PC-3 (cell line): ENCODE data around the gene TRIM71. TPM values are rescaled to one million over a fixed set of nuclear protein-coding genes. Genes with fewer than 3 reads are reported as not detected.
"Not testable (repeated sequence)": the region's sequence is repeated elsewhere in the genome, so short reads cannot be mapped to it uniquely, and the experiment has no call there.

Experiments used
- ATAC-seq: fragments of 200-7000 bp; cut with Tn5 transposase; 2 replicates; pipeline ENCODE4 v1.9.1; 2020; ENCODE audit warnings: mild to moderate bottlenecking, moderate library complexity
- BruUV-seq: library from RNA; stranded (reverse); fragments of 400-500 nt; replicated peaks from 2 replicates; lab custom pipeline; 2021; lab: Mats Ljungman, UMichigan
- CTCF ChIA-PET: fragments of 300-600 bp; sonication (Branson Sonifier 250); formaldehyde crosslinking; loops from one replicate; lab custom pipeline; 2022; ENCODE audit warnings: antibody characterized with exemption; lab: Charles Lee
- POLR2A ChIA-PET: fragments of 300-600 bp; sonication (Branson Sonifier 250); formaldehyde crosslinking; loops from one replicate; lab custom pipeline; 2022; ENCODE audit warnings: antibody characterized with exemption; ENCODE audit not compliant: unreplicated experiment; lab: Charles Lee
- DNase-seq: peaks from one replicate; pipeline ENCODE4 v3.0.0-alpha.2; 2015
- H2AFZ ChIP-seq: fragments of 300-600 bp; sonication (generic); 2 replicates; pipeline ENCODE4 v1.6.0; 2016; ENCODE audit warnings: antibody characterized with exemption, low read length
- H3F3A ChIP-seq: fragments of 300-600 bp; sonication (generic); one replicate; pipeline ENCODE4 v1.6.0; 2017; ENCODE audit warnings: antibody characterized with exemption, low read length, control low read depth, mild to moderate bottlenecking; ENCODE audit not compliant: unreplicated experiment
- H3K27ac ChIP-seq: fragments of 300-600 bp; sonication (generic); 2 replicates; pipeline ENCODE4 v1.5.1; 2016; ENCODE audit warnings: mild to moderate bottlenecking, low read length
- H3K27me3 ChIP-seq: fragments of 300-600 bp; sonication (generic); 2 replicates; pipeline ENCODE4 v1.6.1; 2016; ENCODE audit warnings: low read length, mixed read lengths
- H3K36me3 ChIP-seq: fragments of 300-600 bp; sonication (generic); 2 replicates; pipeline ENCODE4 v1.6.1; 2016; ENCODE audit warnings: low read depth, mixed run types, low read length, mixed read lengths
- H3K4me1 ChIP-seq: fragments of 300-600 bp; sonication (generic); 2 replicates; pipeline ENCODE4 v1.5.1; 2016; ENCODE audit warnings: low read length; ENCODE audit not compliant: insufficient read depth
- H3K4me2 ChIP-seq: fragments of 300-600 bp; sonication (generic); 2 replicates; pipeline ENCODE4 v1.6.0; 2016; ENCODE audit warnings: low read length
- H3K4me3 ChIP-seq: fragments of 300-600 bp; sonication (generic); 2 replicates; pipeline ENCODE4 v1.5.1; 2016; ENCODE audit warnings: mild to moderate bottlenecking, low read length, mixed read lengths
- H3K79me2 ChIP-seq: fragments of 300-600 bp; sonication (generic); 2 replicates; pipeline ENCODE4 v1.6.1; 2017; ENCODE audit warnings: low read length, mixed read lengths
- H3K9ac ChIP-seq: fragments of 300-600 bp; sonication (generic); 2 replicates; pipeline ENCODE4 v1.6.0; 2016; ENCODE audit warnings: mild to moderate bottlenecking, low read length
- H3K9me2 ChIP-seq: fragments of 300-600 bp; sonication (generic); replicated peaks from 2 replicates; pipeline ENCODE4 v1.6.1; 2016; ENCODE audit warnings: mixed run types, low read length, mixed read lengths
- H3K9me3 ChIP-seq: fragments of 300-600 bp; sonication (generic); 2 replicates; pipeline ENCODE4 v1.6.1; 2016; ENCODE audit warnings: low read length, mixed read lengths
- H4K20me1 ChIP-seq: fragments of 300-600 bp; sonication (generic); 2 replicates; pipeline ENCODE4 v1.6.1; 2016; ENCODE audit warnings: low read length, mixed read lengths
- EZH2 ChIP-seq: fragments of 300-600 bp; sonication (generic); IDR thresholded peaks from one replicate; pipeline ENCODE4 v1.6.1; 2017; ENCODE audit warnings: antibody characterized with exemption, mild to moderate bottlenecking, low read length; ENCODE audit not compliant: unreplicated experiment
- EZH2phosphoT487 ChIP-seq: fragments of 300-600 bp; sonication (generic); IDR thresholded peaks from 2 replicates; pipeline ENCODE4 v1.6.1; 2018; ENCODE audit warnings: mild to moderate bottlenecking, antibody characterized with exemption, low read length, borderline replicate concordance
- intact Hi-C: fragments of 100-400 bp; cut with micrococcal nuclease; formaldehyde crosslinking; loops from 2 replicates; pipeline ENCODE4 v1.9.0; 2023
- total RNA-seq: library from RNA; depleted of rRNA; stranded (reverse); fragments of >200 nt; gene quantifications from 2 replicates; pipeline ENCODE4 v1.2.3, GENCODE V29; 2014
- TF ChIP-seq, protein P1 (sequence below): fragments of 300-600 bp; sonication (generic); conservative IDR thresholded peaks from 2 replicates; pipeline ENCODE4 v1.5.1; 2017; ENCODE audit warnings: antibody characterized with exemption, low read depth, mild to moderate bottlenecking, low read length

Gene TRIM71
- total RNA-seq, 1 experiment from 2014 or later, result 0.11 TPM

DNA sequence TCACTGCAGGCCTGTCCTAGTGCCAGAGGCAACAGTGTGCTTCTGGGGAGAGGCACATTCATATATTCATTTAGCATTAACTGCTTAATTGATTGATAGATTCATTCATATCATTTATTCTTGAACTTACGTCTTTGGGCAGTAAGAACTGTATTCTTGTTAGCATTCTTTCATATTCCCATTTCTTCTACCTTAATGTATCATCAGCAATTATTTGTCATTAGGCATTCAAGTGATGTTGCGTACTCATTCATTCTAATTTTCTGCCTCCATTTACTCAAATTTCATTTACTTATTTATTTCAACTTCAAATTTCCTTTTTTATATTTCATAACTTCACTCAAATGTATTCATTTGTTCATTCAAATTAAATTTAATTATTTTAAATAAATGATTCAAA is 102.1 kb downstream of the TRIM71 start:
- H3K27me3 ChIP-seq, result no peaks in the 10 kb centered on the region
- no peaks in the 10 kb centered on the region for H3F3A ChIP-seq
- no TSS peak for BruUV-seq
- H3K4me3 ChIP-seq, result no peak overlapping the region
- H3K9me2 ChIP-seq, result no peaks in the 10 kb centered on the region
- ChIA-PET CTCF (no interaction called here), POLR2A (no interaction called here)
- ATAC-seq, result no peak
- no peak overlapping the region for H3K4me2 ChIP-seq
- H4K20me1 ChIP-seq, result no peaks in the 10 kb centered on the region
- no peak for DNase-seq
- TF ChIP-seq EZH2 (no peak), EZH2phosphoT487 (no peak)
- TF ChIP-seq, protein P1, sequence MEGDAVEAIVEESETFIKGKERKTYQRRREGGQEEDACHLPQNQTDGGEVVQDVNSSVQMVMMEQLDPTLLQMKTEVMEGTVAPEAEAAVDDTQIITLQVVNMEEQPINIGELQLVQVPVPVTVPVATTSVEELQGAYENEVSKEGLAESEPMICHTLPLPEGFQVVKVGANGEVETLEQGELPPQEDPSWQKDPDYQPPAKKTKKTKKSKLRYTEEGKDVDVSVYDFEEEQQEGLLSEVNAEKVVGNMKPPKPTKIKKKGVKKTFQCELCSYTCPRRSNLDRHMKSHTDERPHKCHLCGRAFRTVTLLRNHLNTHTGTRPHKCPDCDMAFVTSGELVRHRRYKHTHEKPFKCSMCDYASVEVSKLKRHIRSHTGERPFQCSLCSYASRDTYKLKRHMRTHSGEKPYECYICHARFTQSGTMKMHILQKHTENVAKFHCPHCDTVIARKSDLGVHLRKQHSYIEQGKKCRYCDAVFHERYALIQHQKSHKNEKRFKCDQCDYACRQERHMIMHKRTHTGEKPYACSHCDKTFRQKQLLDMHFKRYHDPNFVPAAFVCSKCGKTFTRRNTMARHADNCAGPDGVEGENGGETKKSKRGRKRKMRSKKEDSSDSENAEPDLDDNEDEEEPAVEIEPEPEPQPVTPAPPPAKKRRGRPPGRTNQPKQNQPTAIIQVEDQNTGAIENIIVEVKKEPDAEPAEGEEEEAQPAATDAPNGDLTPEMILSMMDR, result no peak
- no peak overlapping the region for H3K27ac ChIP-seq
- no peaks in the 10 kb centered on the region for H3K79me2 ChIP-seq
- H3K9ac ChIP-seq, result no peak overlapping the region
- H3K9me3 ChIP-seq, result no peaks in the 10 kb centered on the region
- no peaks in the 10 kb centered on the region for H3K4me1 ChIP-seq
- intact Hi-C loops, result no loop called here
- H3K36me3 ChIP-seq, result no peaks in the 10 kb centered on the region
- no peak overlapping the region for H2AFZ ChIP-seq

DNA sequence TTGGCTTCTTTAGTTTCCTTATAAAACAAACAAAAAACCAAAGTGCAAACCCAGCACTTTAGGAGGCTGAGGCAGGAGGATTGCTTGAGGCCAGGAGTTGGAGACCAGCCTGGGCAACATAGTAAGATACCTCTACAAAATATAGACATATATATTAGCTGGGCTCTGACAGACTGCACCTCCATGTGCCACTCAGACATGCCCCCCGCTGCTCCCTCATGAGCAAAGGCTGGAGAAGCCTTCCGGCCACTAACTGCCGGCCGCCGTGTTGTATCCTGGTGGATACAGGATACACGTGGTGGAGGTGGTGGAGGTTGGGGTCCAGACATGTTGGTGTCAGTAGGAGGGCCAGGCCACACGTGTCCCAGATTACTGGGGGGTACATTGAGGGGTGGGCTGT is 104.3 kb downstream of the TRIM71 start:
- Histone ChIP-seq H3K9me2 (no peaks in the 10 kb centered on the region), H3F3A (no peaks in the 10 kb centered on the region), H3K9ac (no peak overlapping the region), H3K27ac (no peak overlapping the region), H3K4me3 (no peak overlapping the region), H3K36me3 (no peaks in the 10 kb centered on the region), H3K4me2 (no peak overlapping the region), H4K20me1 (no peaks in the 10 kb centered on the region), H2AFZ (no peak overlapping the region), H3K9me3 (no peaks in the 10 kb centered on the region), H3K79me2 (no peaks in the 10 kb centered on the region), H3K27me3 (no peaks in the 10 kb centered on the region), H3K4me1 (no peaks in the 10 kb centered on the region)
- TF ChIP-seq, protein P1, result no peak
- no peak for TF ChIP-seq EZH2phosphoT487
- DNase-seq (no peak), ATAC-seq (no peak)
- ChIA-PET CTCF (no interaction called here), POLR2A (no interaction called here)
- BruUV-seq, result no TSS peak
- intact Hi-C loops, result no loop called here

DNA sequence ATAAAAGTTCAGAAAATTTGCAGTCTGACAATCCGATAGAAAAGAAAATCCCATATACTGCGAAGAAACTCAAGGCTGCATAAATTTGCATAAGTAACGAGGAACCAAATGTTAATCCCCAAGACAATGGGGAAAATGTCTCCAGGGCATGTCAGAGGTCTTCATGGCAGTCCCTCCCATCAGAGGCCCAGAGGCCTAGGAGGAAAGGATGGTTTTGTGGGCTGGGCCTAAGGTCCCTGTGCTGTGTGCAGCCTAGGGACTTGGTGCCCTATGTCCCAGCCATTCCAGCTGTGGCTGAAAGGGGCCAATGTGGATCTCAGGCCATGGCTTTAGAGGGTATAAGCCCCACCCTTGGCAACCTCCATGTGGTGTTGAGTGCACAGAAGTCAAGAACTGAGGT is 112.4 kb downstream of the TRIM71 start:
- no peak for DNase-seq
- Histone ChIP-seq H3K9me2 (no peaks in the 10 kb centered on the region), H3K4me1 (no peaks in the 10 kb centered on the region), H3K27ac (no peak overlapping the region), H3K79me2 (no peaks in the 10 kb centered on the region), H3K4me2 (no peak overlapping the region), H3K27me3 (no peaks in the 10 kb centered on the region), H3K9ac (no peak overlapping the region), H3F3A (no peaks in the 10 kb centered on the region), H4K20me1 (no peaks in the 10 kb centered on the region), H2AFZ (no peak overlapping the region), H3K9me3 (no peaks in the 10 kb centered on the region), H3K4me3 (no peak overlapping the region), H3K36me3 (no peaks in the 10 kb centered on the region)
- ChIA-PET POLR2A (no interaction called here), CTCF (no interaction called here)
- intact Hi-C loops, result loop anchor here (10.0 kb wide), 1 partner anchor 415 kb away; no protein-coding TSS in a partner anchor
- TF ChIP-seq EZH2phosphoT487, result no peak
- TF ChIP-seq EZH2, result no peak
- TF ChIP-seq, protein P1, result no peak
- no TSS peak for BruUV-seq
- ATAC-seq, result no peak

DNA sequence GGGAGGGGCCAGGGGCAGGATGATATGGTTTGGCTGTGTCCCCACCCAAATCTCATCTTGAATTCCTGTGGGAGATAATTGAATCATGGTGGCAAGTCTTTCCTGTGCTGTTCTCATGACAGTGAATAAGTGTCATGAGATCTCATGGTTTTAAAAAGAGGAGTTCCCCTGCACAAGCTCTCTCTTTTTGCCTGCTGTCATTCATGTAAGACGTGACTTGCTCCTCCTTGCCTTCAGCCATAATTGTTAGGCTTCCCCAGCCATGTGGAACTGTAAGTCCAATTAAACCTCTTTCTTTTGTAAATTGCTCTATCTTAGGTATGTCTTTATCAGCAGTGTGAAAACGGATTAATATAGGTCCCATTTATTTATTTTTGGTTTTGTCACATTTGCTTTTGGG is 113.5 kb downstream of the TRIM71 start:
- POLR2A ChIA-PET, H4K20me1 ChIP-seq, H3K4me2 ChIP-seq, ATAC-seq, H3K27me3 ChIP-seq, H3K4me1 ChIP-seq, H3K27ac ChIP-seq, CTCF ChIA-PET, H3F3A ChIP-seq, H3K36me3 ChIP-seq, BruUV-seq, H3K9me3 ChIP-seq, DNase-seq, H3K9me2 ChIP-seq, H2AFZ ChIP-seq, H3K9ac ChIP-seq, H3K79me2 ChIP-seq, H3K4me3 ChIP-seq: not testable (repeated sequence)
- intact Hi-C loops, result loop anchor here (10.0 kb wide), 1 partner anchor 416 kb away; no protein-coding TSS in a partner anchor
